ENCODE measurements around the gene SDHC. TPM values are rescaled to one million over a fixed set of nuclear protein-coding genes. Genes with fewer than 3 reads are reported as not detected.

SDHC gene
- total and polyA plus RNA-seq, 2 of the 13 experiments (the other 11 are each of a cell fraction or from before 2014, with no cell fraction given): 27.1 to 229 TPM

GRCh38 chr1:161314201-161314981 lies at the start of gene SDHC (continued):
- TF ChIP-seq NFAT5 (CRISPR knock-in tag; IDR thresholded peaks at IDR 0.05): no peak; the same call in 1 of the 2 replicates
- no peak for TF ChIP-seq EEA1 (CRISPR knock-in tag; IDR thresholded peaks at IDR 0.05; ENCODE audit: borderline replicate concordance)
- no peak for TF ChIP-seq HOXD1 (CRISPR knock-in tag; IDR thresholded peaks at IDR 0.05)
- TF ChIP-seq MIXL1 (CRISPR knock-in tag; IDR thresholded peaks at IDR 0.05): peak; percentile 36; the same call in 1 of the 2 replicates
- peak; percentile 37; the same call in 1 of the 2 replicates for TF ChIP-seq ZNF768 (CRISPR knock-in tag; IDR thresholded peaks at IDR 0.05)
- peak; percentile 16; the same call in 1 of the 2 replicates for TF ChIP-seq YEATS4 (CRISPR knock-in tag; IDR thresholded peaks at IDR 0.05; ENCODE audit: borderline replicate concordance)
- no peak for TF ChIP-seq ZNF570 (CRISPR knock-in tag; IDR thresholded peaks at IDR 0.05; ENCODE audit: borderline replicate concordance)
- no peak for TF ChIP-seq ZNF572 (CRISPR knock-in tag; IDR thresholded peaks at IDR 0.05)
- TF ChIP-seq ZNF891 (CRISPR knock-in tag; IDR thresholded peaks at IDR 0.05): no peak
- no peak for TF ChIP-seq ZNF800 (CRISPR knock-in tag; IDR thresholded peaks at IDR 0.05)
- no peak for TF ChIP-seq ZNF563 (CRISPR knock-in tag; IDR thresholded peaks at IDR 0.05)
- no peak for TF ChIP-seq MATR3 (CRISPR knock-in tag; IDR thresholded peaks at IDR 0.05)
- TF ChIP-seq ZNF615 (CRISPR knock-in tag; IDR thresholded peaks at IDR 0.05; ENCODE audit: borderline replicate concordance): no peak
- TF ChIP-seq ZNF335 (CRISPR knock-in tag; IDR thresholded peaks at IDR 0.05): no peak
- no peak; the same call in 1 of the 2 replicates for TF ChIP-seq ZNF550 (CRISPR knock-in tag; IDR thresholded peaks at IDR 0.05; ENCODE audit: borderline replicate concordance)
- no peak for TF ChIP-seq RELA (CRISPR knock-in tag; IDR thresholded peaks at IDR 0.05)
- TF ChIP-seq STAT5B (CRISPR knock-in tag; IDR thresholded peaks at IDR 0.05): peak; percentile 16; the same call in 1 of the 2 replicates
- peak; percentile 69; the same call in 1 of the 2 replicates for TF ChIP-seq UBTF (CRISPR knock-in tag; IDR thresholded peaks at IDR 0.05)
